Esophagus squamous epithelium (tissue), 4 donors: ENCODE measurements around the gene MRPS9.

Experiments used
- POLR2A ChIP-seq, 4 donors: fragments of 450-650 bp; IDR thresholded peaks; one replicate each; pipeline ENCODE4 v1.6.1; 2017; ENCODE audit warnings: antibody characterized with exemption in 4 of 4, mild to moderate bottlenecking in 4 of 4, moderate library complexity in 3 of 4
- TF ChIP-seq, protein P1 (sequence below), 6 experiments: fragments of 450-650 bp in 4 of 6; fragments of 200-600 bp in 2 of 6; sonication (generic) in 2 of 6; IDR thresholded peaks; one replicate each; pipeline ENCODE4 v1.5.1; 2016 to 2019; ENCODE audit warnings: antibody characterized with exemption in 6 of 6, mild to moderate bottlenecking in 4 of 6, moderate library complexity in 4 of 6

DNA sequence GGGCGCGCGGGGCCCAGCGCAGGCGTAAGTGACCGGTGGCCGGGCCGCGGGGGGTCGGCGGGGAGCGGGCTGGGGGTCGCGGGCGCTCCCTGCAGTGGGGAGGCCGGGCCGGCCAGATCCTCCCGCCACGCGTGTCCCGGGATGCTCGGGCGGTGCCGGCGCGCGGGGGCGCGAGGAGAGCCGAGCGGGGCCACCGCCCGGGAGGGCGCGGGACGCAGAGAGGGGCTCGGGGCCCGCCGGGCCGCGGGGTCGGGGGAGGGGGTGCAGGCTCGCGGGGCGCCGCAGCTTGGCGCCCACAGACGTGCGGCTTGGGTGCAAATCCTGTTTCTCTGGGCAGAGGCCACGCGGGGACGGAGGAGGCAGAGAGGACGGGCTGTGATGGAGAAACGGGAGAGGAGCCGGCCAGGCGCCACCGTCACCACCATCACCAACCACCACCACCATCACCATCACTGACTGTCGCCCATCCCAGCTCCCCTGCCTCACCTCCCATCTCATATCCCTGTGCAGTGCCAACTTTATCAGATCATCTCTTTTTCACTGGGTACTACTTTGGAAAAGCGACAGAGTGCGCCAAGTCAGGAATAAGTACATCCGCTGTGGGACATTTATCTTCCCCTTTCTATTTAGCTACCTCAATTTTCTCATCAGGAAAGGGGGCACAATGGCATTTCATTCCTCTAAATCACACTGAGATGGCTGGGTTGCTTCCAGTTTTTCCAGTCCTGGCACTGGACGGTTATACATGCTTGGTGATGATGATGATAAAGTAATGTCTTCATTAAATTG lies 106.5 kb downstream of the MRPS9 start:
- TF ChIP-seq, protein P1, sequence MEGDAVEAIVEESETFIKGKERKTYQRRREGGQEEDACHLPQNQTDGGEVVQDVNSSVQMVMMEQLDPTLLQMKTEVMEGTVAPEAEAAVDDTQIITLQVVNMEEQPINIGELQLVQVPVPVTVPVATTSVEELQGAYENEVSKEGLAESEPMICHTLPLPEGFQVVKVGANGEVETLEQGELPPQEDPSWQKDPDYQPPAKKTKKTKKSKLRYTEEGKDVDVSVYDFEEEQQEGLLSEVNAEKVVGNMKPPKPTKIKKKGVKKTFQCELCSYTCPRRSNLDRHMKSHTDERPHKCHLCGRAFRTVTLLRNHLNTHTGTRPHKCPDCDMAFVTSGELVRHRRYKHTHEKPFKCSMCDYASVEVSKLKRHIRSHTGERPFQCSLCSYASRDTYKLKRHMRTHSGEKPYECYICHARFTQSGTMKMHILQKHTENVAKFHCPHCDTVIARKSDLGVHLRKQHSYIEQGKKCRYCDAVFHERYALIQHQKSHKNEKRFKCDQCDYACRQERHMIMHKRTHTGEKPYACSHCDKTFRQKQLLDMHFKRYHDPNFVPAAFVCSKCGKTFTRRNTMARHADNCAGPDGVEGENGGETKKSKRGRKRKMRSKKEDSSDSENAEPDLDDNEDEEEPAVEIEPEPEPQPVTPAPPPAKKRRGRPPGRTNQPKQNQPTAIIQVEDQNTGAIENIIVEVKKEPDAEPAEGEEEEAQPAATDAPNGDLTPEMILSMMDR (IDR thresholded peaks at IDR 0.05) = no peak
- TF ChIP-seq POLR2A (IDR thresholded peaks at IDR 0.05) = no peak
